HG03139 (cell line): ENCODE results near the gene PGLYRP3.
"Not testable (repeated sequence)": the region's sequence is repeated elsewhere in the genome, so short reads cannot be mapped to it uniquely, and the experiment has no call there.

Source experiments
- ATAC-seq: cut with Tn5 transposase; IDR thresholded peaks from one replicate; pipeline ENCODE4 v1.9.1; 2021; ENCODE audit not compliant: unreplicated experiment

Gene PGLYRP3

DNA sequence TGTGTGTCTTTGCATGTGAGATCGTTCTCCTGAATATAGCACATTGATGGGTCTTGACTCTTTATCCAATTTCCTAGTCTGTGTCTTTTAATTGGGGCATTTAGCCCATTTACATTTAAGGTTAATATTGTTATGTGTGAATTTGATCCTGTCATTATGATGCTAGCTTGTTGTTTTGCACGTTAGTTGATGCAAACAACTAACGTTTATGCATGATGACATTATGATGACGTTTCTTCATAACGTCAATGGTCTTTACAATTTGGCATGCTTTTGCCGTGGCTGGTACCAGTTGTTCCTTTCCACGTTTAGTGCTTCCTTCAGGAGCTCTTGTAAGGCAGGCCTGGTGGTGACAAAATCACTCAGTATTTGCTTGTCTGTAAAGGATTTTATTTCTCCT is 5.4 kb upstream of the PGLYRP3 start:
- not testable (repeated sequence) for ATAC-seq

DNA sequence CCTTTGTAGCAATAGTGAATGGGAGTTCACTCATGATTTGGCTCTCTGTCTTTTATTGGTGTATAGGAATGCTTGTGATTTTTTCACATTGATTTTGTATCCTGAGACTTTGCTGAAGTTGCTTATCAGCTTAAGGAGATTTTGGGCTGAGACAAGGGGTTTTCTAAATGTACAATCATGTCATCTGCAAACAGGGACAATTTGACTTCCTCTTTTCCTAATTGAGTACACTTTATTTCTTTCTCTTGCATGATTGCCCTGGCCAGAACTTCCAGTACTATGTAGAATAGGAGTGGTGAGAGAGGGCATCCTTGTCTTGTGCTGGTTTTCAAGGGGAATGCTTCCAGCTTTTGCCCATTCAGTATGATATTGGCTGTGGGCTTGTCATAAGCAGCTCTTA is 3.3 kb upstream of the PGLYRP3 start:
- ATAC-seq = not testable (repeated sequence)

DNA sequence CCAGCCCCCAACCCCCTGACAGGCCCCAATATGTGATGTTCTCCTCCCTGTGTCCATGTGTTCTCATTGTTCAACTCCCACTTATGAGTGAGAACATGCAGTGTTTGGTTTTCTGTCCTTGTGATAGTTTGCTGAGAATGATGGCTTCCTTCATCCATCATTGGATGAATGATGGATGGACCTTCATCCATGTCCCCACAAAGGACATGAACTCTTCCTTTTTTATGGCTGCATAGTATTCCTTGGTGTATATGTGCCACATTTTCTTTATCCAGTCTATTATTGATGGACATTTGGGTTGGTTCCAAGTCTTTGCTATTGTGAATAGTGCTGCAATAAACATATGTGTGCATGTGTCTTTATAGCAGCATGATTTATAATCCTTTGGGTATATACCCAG is 1.6 kb upstream of the PGLYRP3 start:
- ATAC-seq = not testable (repeated sequence)

DNA sequence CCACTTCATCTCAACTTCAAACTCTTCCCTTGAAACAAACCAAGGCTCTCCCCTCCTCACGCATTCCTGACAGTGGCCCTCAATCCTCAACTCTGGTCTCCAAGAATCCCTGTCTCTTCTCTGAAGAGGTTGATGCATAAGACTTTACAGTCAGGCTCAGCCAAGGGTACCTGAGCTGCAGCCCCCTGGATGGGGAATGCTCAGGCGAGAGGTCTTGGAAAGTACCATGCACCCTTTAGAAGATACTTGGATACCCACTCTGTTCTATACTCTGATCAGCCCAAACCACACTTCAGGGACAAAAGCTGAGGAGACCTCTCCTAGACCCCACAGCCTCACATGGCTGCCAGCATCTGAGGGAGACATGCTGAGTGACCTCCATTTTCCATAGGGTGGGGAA is 536 bp upstream of the PGLYRP3 start:
- ATAC-seq = no peak

DNA sequence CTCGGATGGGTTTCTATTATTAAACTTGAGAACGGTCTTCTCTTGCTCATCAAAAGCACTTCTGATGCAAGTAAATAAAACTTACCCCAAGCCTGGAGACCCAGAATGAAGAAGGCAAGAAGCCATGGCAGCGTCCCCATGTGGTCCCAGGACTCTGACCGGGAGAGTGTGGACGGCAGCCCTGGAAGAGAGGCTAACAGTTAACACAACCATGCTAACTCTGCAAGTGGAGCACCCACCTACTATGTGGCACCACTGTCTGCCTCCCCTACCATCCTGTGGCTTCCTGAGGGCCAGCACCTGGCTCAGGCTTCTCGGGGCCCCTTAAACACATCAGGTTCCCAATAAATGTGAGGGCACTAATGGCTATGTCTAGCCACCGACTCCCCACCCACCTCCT is 2.2 kb downstream of the PGLYRP3 start:
- ATAC-seq = no peak

DNA sequence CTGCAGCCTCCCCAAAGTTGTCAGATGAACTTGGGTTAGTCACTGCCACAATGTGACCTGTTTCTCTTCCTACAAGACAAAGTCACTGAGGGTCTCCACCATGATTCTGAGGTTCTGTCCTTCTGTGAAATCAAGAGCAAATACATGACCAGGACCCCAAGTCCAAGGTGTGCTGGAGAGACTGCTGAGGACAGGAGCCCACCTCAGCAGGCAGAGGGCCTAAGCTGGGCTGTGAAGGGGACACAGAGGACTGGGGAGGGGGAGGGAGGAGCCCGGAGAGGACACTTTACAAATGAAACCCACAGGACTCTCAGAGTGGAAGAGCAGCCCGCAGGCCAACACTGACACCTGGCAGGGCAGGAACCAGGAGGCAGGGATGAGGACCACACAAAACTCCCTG is 3.3 kb downstream of the PGLYRP3 start:
- no peak for ATAC-seq

DNA sequence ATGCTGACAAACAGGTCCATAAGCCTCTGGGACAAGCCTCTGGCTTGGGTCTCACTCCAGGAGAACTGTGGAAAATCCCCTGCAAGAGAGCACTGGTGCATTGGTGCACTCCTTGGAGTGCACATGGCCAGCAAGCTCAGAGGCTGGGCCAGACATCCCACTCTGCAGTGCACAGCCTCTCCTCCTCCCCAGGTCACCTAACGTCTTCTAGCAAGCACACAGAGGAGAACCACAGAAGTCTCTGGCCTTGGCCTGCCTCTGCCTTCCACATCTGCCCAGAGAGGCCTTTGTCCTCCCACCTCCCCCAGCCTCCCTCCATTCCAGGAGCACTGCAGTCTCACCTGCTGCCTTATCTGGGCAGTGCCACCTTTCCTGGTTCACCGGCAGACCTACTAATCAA is 4.2 kb downstream of the PGLYRP3 start:
- ATAC-seq = no peak

DNA sequence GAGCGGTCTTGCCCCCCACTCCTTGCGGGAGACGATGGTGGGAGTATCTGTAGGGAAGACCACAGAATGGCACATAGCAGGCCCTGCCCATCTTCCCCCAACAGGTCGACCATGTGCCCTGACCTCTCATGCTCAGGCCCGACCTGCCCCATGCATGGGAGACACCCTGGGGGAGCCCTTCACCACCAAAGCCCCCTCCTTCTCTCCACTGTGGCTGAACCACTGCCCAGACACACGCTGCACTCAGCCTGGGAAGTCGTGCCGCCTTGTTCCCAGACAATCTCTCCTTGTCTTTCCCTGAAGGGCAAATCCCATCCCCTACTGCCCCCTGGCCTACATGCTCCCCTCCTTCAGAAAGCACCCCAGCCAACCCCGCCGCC is 5.5 kb downstream of the PGLYRP3 start:
- no peak for ATAC-seq

DNA sequence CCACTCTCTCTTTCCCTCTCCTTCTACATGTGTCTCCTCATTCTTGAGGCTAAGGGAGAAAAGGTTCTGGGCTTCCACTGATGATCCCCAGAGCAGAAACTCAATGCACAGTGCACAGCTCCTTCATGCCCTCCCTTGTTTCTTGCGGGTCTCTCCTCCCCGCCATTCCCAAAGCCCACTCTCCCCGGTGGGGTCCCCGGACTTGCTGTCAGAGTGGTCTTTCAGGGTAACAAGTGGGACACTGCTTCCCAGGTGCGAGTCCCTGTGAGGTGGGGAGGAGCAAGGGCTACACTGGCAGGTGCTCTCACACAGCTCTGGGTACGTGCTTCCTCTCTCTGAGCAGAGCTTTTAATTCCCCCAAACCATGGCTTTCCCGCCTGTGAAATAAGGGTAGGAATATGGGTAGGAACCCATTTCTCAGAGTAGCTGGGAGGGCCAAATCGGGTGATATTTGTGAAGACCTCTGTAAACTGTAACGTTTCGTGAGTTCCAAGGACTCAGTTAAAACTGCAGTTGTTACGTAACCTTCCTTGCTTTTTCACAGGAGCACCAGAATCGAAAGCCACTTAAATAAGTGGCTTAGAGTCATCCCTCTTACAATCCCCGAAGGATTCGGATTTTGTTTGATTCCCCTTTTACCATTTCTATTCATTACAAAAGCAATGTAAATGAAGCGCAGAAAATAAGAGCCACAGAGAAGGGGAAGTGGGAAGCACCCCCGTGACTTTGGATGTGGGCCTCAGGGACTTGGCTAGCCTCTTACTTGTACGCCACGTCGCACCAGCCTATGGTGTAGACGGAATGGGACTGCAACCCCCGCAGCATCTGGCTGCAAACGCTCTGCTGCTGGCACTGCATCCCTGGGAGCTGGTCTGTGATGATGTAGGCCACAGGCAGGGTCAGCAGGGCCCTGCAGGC is 6.2 kb downstream of the PGLYRP3 start:
- no peak for ATAC-seq

DNA sequence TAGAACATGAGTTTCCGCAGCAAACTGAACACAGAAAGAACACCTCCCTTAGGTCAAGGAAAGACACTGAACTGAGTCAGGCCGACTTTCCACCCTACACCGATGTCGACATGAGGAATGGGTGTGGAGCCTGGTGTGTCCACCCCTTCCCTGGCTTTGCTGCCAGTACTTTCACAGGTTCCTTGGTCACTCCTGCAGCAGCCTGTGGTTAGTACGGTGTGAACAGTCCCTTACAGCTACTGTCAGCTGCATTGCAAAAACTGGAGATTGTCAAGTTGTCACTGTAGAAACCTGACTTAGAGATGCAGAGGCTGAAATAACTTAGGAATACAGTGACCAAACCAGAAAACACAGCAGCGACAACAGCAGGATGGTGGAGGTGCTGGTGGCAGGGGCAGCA is 7.1 kb downstream of the PGLYRP3 start:
- no peak for ATAC-seq

DNA sequence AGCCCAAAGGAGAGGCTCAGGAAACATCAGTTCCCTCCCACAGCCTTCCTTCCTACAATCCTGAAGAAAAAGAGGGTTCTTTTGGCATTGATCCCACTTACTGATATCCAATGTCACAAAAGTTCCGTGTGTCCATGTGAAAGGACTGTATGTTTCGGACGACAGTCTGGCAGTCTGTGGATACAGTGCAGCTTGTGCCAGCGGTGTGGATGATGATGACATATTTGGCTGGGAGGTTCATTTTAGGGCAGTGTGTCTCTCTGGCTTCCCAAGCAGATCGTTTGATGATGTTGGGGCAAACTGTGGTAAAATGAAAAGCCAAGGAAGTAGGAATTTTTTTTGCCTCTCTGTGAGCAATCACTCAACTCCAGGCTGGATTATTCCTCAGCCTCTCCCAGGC is 10.4 kb downstream of the PGLYRP3 start:
- ATAC-seq = no peak

DNA sequence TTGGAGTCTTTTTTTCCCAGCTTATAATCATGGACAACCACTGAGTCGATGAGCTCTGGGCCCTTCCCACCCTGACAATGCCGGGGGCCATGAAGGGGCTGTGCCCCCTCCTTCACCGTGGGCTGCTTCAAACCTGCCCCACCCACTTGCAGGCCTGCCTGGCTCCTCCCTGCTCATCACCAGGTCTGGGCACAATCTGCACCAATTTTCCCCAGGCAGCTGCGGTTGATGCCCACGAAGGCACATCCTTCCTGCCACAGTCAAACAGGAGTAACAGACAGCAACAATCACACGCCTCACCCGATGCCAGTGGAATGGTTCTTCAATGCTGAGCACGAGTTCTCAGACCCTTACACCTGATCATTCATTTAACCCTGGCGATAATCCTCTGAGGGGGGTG is 18.9 kb downstream of the PGLYRP3 start:
- no peak for ATAC-seq

DNA sequence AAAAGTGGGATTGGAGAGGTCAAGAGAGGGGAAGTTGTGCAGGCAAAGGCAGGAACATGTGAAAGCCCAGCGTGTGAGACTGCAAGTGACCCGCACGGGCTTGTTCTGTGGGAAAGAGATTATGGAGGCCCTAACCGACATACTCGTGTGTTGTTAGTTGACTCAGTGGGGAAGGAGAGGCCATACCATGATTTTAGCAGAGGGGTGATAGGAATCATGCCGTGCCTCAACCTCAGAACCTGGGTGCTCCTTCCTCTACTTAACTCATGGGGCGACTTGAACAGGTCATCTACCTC is 19.3 kb downstream of the PGLYRP3 start:
- no peak for ATAC-seq

DNA sequence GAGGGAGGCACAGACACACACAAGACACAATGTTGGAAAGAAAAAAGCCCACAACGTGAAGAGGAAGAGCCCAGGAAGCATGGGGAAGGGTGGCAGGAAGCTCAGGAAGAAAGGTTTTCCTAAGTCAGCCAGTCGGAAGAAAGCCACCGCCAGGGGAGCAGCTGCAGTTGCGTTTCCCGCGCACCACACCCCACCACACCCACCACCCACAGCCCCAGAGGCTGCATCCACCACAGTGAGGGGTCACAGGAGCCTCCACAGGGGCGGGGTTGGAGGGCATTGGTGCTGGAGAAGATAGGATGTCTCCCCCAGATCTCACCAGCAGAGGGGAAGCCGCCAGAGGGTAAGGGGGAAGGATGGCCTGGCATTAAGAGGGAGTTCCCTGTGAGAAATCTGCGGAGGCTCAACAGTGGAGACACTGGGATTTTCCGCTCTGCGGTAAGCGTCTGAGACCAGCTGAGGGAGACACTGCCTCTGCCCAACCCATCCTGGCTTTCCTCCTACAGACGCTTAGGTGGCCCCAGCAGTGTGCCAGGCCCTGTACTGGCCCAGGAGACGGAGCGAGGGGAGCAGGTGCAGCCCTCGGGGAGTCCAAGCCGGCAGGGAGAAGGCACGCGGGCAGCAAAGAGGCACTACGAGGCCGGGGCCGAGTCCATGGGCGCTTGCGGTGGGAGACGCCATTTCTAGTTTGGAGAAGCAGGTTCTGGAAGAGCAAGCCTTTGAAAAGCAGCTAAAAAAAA is 19.8 kb downstream of the PGLYRP3 start:
- no peak for ATAC-seq

DNA sequence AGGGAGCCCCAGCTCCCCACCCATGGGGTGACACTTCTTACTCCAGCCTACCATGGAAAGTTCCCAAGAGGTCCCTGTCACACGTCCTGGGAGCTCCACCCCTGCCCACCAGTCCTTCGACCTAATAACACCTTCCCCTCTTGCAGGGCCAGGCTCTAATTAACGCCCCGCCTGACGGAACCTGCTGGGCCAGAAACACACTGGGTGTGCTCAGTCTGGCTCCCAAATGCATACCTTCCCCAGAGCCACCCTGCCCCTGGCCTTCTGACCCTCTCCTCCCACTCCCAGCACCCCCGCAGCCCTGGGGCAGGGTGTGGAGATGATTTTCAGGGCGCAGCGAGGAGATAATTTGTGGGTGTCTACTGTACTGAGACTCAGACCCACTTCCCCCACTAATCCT is 20.6 kb downstream of the PGLYRP3 start:
- no peak for ATAC-seq

DNA sequence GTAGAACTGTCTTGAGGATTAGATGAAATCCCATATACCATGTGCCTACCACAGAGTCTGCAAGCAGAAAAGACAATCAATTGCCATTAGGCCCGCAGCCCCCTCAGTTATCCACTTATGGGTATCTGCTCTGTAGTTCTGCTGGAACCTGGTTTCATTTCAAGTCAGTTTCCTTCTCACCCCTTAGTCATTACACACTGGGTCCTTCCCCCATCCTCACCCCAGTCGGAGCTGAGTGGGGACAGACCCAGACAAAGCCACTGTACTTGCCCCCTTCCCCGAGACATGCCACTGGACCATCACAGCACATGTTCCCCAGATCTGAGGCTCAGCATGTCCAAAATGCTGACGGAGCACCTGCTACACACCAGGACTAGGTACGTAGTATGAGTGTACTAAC is 21.2 kb downstream of the PGLYRP3 start:
- no peak for ATAC-seq

DNA sequence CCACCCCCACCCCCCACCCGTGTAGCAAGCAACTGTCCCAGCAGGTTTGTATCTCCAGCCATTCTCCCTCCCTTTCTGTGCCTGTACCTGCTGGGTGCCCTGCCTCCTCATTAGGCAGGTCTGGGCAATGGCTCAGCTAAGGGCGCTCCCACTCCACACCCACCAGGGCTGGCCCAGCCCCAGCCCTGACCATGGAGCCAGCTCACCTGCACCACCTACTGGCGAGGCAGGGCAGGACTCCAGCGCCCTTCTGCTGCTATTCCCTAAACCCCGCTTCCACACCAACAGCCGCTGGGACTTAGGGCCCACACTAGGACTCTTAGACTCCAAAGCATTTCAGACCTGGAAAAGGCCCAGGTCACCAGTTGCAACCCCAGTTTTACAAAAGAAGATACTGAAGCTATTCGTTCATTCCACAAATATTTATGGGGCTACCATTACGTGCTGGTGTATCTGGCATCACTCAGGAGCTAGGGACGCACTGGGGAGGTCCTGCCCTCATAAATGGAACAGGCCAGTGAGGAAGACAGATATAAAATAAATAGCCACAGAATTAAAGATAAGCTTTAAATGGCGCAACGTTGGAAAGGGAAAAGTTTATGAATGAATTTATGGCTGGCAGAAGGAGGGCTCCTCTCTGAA is 24.0 kb downstream of the PGLYRP3 start:
- ATAC-seq = no peak

DNA sequence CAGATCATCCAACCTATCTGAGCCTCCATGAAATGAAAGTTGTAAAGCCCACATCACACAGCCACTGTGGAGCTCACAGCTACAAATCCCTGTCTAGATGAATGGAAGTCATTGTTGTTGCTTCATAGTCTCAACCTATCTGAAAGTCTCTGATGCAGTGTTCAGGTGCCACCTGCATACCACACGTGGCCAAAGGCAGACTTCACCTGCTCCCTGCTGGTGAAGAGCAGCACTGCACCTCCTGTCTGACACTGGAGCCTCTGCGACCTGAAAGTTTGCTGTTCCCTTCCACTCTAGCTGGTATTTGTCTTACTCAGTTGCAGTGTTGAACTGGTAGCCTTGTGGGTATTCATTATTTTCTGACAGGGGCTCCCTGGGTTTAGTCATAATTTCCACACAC is 34.9 kb downstream of the PGLYRP3 start:
- peak; percentile 75 for ATAC-seq

DNA sequence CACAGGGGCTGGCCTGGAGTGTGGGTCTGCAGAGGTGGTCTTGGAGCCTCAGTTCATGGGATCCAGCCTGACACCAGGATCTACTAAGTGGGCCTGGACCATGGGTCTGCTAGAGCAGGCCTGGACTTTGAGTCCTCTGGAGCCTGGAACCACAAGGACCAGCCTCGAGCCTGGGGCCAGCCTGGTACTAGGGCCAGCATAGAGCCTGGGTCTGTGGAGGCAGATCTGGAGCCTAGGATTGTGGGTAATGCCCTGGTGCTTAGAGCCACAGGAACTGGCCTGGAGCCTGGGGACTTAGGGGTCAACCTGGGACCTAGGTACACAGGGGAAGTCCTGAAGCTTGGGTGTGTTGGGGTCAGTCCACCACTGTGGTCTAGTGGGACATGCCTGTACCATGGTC is 40.6 kb downstream of the PGLYRP3 start:
- ATAC-seq = no peak

DNA sequence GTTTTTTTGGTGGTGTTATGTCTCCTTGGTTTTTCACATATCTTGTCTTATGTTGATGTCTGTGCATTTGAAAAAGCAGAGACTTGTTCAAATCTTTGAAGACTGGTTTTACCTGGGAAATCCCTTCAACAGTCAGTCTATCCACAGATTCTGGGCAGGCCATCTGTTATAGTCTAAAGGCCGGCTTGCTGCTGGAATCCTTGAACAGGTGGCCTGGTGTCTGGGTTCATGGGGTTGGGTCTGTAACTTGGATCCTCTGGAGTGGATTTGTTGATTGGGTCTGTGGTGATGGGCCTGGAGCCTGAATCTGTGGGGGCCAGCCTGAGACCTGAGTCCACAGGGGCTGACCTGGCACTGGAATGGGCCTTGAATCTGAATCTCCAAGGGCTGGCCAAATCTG is 41.0 kb downstream of the PGLYRP3 start:
- no peak for ATAC-seq

DNA sequence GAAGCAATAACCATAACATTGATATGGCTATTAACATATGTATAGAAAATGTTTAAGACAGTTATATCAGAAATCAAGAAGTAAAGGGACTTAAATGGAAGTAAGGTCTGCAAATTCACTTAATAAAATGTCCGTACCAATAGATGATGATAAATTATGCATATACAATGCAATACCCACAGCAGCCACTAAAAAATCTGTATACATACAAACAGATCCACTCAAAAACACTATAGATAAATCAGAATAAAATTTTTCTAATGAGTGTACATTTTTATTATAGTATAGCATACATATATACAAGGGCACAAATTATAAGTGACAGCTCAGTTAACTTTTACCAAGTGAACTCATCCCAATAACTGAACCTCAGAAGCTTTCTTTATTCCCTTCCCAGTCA is 47.3 kb downstream of the PGLYRP3 start:
- ATAC-seq = no peak

DNA sequence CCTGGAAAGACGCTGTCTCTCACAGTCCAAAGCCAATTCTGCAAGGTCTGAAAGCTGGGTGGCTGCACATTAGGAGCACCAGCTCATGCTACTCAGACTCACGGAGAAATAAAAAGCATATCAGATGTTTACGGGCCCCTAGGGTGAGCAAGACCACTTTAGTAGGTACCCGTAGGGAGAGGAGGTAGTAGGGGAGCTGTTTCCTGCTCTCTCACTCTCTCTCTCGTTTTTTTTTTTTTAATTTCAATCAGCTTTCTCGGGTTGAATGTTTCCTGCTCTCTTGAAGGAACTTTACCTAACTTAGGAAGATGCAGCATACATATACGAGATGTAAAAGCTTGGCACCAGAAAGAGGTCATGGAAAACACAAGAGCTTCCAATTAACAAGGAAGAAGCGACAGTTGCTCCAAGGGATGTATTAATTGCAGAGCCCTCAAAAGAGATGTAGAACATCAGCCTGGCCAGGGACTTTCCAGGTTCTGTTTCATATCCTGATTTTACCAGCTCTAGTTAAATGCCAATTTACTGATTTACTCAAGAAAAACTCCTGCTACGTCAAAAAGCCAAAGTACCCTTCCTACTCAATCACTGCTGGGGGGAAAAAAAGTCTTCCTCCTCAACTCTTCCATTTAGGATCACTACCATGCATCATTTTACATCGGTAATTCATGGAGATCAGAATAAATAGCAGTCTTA is 50.1 kb downstream of the PGLYRP3 start:
- no peak for ATAC-seq
